ENCODE data around the gene CNTLN.
"Not testable (repeated sequence)": the region's sequence is repeated elsewhere in the genome, so short reads cannot be mapped to it uniquely, and the experiment has no call there.

Gene CNTLN

DNA sequence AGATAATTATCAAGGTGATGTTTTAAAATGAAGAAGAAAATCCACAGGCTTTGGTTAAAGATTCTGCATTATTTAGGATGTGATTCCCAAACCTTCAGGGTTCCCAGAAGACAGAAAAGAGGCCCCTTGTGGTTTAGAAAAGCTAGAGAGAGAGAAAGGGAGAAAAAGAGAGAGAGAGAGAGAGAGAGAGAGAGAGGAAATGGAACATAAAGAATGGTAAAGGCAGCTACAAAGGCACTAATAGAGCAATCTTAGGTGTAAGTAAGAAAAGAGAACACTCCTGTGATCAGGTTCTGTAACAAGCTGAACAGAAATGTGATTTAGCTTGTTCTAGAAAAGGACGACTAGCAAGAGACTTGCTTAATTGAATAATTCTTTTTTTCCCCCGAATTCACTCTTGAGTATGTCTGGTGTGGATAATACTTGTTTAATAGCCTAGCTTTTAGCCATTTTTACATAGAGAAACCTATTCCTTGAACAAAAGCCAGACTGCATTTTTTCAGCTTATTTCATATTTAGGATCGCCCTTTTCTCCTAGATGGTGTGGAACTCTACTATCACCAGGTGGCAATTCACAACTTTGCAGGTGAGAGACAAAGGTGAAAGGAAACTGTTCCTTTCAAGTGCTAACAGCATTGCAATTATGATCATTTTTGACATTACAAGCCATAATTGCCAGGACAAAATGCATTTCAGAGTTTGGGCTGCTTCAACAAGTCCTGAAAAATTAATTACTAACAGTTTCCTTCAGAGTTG, 386.4 kb downstream of the CNTLN start:
- no peak for DNase-seq

DNA sequence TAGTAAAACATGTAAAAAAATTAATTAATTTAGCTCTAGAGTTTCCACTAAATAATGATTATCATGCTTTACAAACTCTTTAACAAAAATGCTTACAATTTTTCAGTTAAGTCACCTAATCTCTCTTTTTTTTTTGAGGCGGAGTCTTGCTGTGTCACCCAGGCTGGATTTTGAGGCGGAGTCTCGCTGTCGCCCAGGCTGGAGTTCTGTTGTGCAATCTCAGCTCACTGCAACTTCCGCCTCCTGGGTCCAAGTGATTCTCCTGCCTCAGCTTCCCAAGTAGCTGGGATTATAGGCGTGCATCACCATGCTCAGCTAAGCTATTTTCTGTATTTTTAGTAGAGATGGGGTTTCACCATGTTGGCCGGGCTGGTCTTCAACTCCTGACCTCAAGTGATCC, 391.9 kb downstream of the CNTLN start:
- not testable (repeated sequence) for DNase-seq

DNA sequence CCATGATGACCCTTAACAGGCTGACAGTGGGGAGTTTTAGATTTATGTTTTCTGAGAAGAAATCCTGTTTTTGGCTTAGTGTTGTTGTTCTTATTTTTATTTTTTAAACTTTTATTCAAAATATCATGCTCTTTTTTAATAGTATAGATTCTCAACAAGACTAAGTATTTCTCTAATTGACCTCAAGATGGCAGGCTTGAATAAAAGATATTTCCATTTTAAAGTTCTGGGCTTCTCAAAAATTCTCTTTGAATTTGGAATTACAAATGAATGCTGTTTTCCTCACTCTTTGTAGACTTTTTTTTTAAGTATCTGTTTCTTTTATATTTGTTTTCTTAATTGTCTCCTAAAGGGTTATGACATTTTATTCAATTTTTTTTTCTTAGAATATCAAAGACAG, 394.0 kb downstream of the CNTLN start:
- no peak for DNase-seq

DNA sequence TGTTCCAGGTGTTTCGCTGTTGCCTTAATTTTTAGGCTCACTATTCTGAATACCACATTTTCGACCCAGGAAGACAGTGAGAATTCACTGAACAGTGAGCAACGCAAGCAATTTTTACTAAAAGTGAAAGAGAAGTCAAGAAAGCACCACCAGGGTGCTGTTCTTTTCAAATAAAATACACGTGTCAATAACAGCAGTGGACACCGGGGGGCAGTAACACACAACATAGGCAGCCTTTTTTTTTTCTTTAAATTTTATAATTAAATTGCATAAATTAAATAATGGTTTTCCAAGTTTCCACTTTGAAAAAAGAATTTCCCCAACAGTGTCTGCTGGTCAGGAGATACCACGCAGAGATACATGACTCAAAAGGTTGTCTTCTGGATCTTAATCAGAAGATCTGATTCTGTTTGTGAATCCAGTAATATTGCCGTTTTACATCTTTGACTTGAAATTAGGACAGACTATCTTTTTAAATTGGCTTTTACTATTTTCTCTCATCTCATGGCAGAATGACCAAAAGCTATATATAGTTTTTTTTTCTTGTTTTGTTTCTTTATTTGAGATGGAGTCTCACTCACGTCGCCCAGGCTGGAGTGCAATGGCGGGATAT, 396.9 kb downstream of the CNTLN start:
- peak; percentile 21 for DNase-seq

DNA sequence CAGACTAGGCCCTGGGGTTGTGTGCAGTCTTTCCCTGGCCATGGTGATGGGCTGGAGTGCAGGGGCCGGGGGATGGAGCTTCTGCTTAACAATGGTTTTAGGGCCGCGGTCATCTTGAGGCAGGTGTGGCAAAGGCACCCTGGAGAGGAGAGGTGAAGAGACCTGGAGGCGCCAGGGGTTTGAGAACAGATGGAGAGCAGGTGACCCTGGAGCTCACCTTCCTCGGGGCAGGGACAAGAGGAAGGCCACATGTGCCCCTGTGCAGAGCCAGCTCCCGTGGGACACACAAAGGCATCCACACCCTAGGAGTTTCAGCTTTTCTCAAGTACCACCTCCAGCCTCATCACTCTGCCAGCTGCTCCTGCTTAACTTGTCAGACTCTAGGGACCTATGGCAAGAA, 397.6 kb downstream of the CNTLN start:
- DNase-seq: no peak

DNA sequence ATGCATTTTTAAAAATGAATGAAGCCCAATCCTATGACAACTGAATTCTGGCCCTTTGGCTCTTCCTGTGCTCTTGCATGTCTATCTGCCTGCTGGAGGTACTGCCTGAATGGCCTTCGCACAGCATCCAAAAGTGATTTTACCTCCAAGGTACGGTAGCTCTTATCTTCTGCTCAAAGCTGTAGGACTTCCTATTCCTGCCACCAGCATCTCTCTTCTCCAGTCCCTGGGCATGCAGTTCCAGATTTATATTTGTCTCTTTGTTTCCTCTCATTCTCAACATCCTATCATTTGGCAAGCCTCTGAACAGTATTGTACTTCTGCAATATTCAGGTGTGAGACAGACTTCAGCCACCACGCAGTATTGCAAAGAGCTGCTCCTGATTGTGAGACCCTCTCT, 400.3 kb downstream of the CNTLN start:
- no peak for DNase-seq

DNA sequence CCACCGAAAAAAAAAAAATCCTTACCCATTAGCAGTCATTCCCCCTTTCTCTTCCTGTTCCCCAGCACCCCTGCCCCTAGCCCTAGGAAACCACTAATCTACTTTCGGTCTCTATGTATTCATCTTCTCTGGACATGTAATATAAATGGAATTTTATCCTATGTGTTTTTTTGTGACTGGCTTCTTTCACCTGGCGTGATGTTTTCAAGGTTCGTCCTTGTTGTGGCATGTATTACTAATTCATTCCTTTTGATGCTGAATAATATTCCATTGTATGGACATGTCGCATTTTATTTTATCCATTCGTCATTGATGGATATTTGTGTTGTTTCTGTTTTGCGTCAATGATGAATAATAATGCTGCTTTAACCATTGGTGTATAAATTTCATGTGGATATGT, 401.2 kb downstream of the CNTLN start:
- no peak for DNase-seq

DNA sequence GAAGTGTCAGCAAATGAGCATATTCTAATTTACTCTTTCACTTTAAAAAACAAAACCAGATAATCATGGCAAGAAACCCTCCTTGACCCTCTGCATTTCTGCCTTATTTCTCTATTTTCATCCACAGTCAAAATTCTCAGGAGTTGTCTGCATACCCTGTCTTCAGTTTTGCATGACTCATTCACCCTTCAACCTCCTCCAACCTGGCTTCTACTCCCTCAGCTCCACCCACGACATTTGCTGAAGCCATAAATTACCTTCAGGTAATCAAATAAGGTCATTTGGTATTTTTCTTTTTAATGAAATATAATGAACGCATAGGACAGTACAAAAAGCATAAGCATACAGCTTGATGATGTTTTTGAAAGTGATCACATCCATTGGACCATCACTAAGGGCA, 416.2 kb downstream of the CNTLN start:
- DNase-seq: no peak
